ENCODE measurements around the gene ACSS2.

- TF ChIP-seq POLR2A (IDR thresholded peaks at IDR 0.05; ENCODE audit: control extremely low read depth in 1 of 2, low read depth in 2 of 2, low read length in 2 of 2) (no peak), RXRA (IDR thresholded peaks at IDR 0.05; ENCODE audit: insufficient read depth, low read depth, low read length) (no peak), SIX5 (IDR thresholded peaks at IDR 0.05; ENCODE audit: low read depth, low read length) (no peak), USF2 (IDR thresholded peaks at IDR 0.05; ENCODE audit: low read length) (no peak), KDM1A (IDR thresholded peaks at IDR 0.05; ENCODE audit: borderline replicate concordance, low read length) (no peak), CTCF (IDR thresholded peaks at IDR 0.05; ENCODE audit: control extremely low read depth in 1 of 3, insufficient read depth in 1 of 3, low read depth in 1 of 3, low read length in 3 of 3) (no peak), POLR2AphosphoS5 (IDR thresholded peaks at IDR 0.05; ENCODE audit: low read depth, low read length) (no peak)
Measured at GRCh38 chr20:34871320-34871926, 5.0 kb upstream of the ACSS2 start.
